Measurements from ENCODE around the gene LYAR. TPM values are rescaled to one million over a fixed set of nuclear protein-coding genes. Genes with fewer than 3 reads are reported as not detected.
A peak's percentile ranks its signal among the peaks of the same experiment; 100 is the strongest.

The LYAR gene
- polyA plus RNA-seq, 3 donors, result 12.9 to 22.6 (median 14.9) TPM

DNA sequence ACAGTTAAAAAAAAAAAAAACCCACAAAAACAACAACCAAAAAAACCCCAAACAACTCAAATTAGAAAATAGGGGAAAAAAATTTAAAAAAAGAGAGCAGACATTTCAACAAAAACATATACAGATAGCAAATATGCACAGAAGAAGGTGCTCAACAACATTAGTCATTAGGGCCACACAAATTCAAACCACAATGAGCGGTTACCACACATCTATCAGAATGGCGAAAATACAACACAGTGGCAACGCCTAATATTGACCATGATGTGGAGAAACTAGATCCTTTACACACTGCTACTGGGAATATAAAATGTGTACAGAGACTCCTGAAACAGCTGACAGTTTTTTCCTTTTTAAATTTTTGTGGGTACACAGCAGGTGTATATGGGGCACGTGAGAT is 19.4 kb downstream of the LYAR start:
- H3K4me2 ChIP-seq (replicated peaks; ENCODE audit: extremely low read depth, low read length, poor library complexity, severe bottlenecking), result peak overlapping the region; percentile 29
- H3K27me3 ChIP-seq (ENCODE audit: control insufficient read depth in 2 of 2, insufficient read depth in 2 of 2, low read length in 2 of 2), result no peaks in the 10 kb centered on the region
- H3K4me1 ChIP-seq (ENCODE audit: control insufficient read depth in 1 of 2, insufficient read depth in 2 of 2, low read length in 2 of 2), result peaks cover 41 to 64% of the 10 kb centered on the region in 2 donors
- WGBS (ENCODE audit: insufficient coverage), result no CpG with 5 or more reads among the region's 4 CpGs
- H3K9me3 Mint-ChIP-seq, result peaks cover 0 to 3% (median 0%) of the 10 kb centered on the region in 7 donors
- peaks cover 0 to 2% of the 10 kb centered on the region in 2 donors for H3K9me3 ChIP-seq (replicated peaks in 1 of 2; ENCODE audit: control insufficient read depth in 1 of 2, insufficient read depth in 1 of 2, low read length in 2 of 2)
- peaks cover 28 to 45% of the 10 kb centered on the region in 2 donors for H3K36me3 ChIP-seq (replicated peaks in 1 of 2; ENCODE audit: control insufficient read depth in 1 of 2, insufficient read depth in 2 of 2, low read length in 2 of 2)
- TF ChIP-seq, protein P1, sequence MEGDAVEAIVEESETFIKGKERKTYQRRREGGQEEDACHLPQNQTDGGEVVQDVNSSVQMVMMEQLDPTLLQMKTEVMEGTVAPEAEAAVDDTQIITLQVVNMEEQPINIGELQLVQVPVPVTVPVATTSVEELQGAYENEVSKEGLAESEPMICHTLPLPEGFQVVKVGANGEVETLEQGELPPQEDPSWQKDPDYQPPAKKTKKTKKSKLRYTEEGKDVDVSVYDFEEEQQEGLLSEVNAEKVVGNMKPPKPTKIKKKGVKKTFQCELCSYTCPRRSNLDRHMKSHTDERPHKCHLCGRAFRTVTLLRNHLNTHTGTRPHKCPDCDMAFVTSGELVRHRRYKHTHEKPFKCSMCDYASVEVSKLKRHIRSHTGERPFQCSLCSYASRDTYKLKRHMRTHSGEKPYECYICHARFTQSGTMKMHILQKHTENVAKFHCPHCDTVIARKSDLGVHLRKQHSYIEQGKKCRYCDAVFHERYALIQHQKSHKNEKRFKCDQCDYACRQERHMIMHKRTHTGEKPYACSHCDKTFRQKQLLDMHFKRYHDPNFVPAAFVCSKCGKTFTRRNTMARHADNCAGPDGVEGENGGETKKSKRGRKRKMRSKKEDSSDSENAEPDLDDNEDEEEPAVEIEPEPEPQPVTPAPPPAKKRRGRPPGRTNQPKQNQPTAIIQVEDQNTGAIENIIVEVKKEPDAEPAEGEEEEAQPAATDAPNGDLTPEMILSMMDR (IDR thresholded peaks at IDR 0.05), result no peak
- H3K36me3 Mint-ChIP-seq, result peaks cover 55 to 62% of the 10 kb centered on the region in 2 donors
- no peaks in the 10 kb centered on the region for H3K79me2 ChIP-seq (ENCODE audit: insufficient read depth, low read length)
- H3K9ac ChIP-seq (ENCODE audit: insufficient read depth, low read length, poor library complexity, severe bottlenecking), result peak overlapping the region; percentile 66
- H3K4me3 ChIP-seq (replicated peaks in 1 of 3; ENCODE audit: low read depth in 2 of 3, low read length in 3 of 3), result no peak overlapping the region
- peaks cover 52% of the 10 kb centered on the region for H3K4me1 Mint-ChIP-seq
- peak overlapping the region in 1 of 2 donors; percentile 63 for H3K4me3 Mint-ChIP-seq
- peak overlapping the region in 1 of 2 donors; percentile 98 for H3K27ac ChIP-seq (ENCODE audit: low read depth in 1 of 2, low read length in 2 of 2)
- intact Hi-C loops (cut with micrococcal nuclease), result no loop called here
- peaks cover 0 to 3% (median 0%) of the 10 kb centered on the region in 3 donors for H3K27me3 Mint-ChIP-seq (ENCODE audit: low read depth in 3 of 3)
- H2AFZ ChIP-seq (ENCODE audit: insufficient read depth, low read depth, low read length, poor library complexity, severe bottlenecking), result no peak overlapping the region
- no peaks in the 10 kb centered on the region for H4K20me1 ChIP-seq (ENCODE audit: insufficient read depth, low read length)
- H3K27ac Mint-ChIP-seq, result peak overlapping the region; percentile 86 to 99 (median 98)
- peak; percentile 67 to 78 (median 74) for DNase-seq

DNA sequence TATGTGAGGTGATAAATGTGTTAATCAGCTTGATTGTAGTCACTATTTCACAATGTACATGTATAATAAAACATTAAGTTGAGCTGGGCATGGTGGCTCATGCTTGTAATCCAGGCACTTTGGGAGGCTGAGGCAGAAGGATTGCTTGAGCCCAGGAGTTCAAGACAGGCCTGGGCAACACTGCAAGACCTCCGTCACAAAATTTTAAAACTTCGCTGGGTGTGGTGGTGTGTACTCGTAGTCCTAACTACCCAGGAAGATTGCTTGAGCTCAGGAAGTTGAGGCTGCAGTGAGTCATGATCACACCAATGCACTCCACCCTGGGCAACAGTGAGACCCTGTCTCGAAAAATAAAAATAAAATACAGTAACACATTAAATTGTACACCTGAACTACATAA is 20.1 kb downstream of the LYAR start:
- Histone ChIP-seq H3K9me3 (replicated peaks in 1 of 2; ENCODE audit: control insufficient read depth in 1 of 2, insufficient read depth in 1 of 2, low read length in 2 of 2) (peaks cover 0 to 2% of the 10 kb centered on the region in 2 donors), H3K36me3 (replicated peaks in 1 of 2; ENCODE audit: control insufficient read depth in 1 of 2, insufficient read depth in 2 of 2, low read length in 2 of 2) (peaks cover 22 to 38% of the 10 kb centered on the region in 2 donors), H2AFZ (ENCODE audit: insufficient read depth, low read depth, low read length, poor library complexity, severe bottlenecking) (no peak overlapping the region), H3K4me1 (ENCODE audit: control insufficient read depth in 1 of 2, insufficient read depth in 2 of 2, low read length in 2 of 2) (peaks cover 41 to 64% of the 10 kb centered on the region in 2 donors), H3K9ac (ENCODE audit: insufficient read depth, low read length, poor library complexity, severe bottlenecking) (peak overlapping the region; percentile 66), H3K79me2 (ENCODE audit: insufficient read depth, low read length) (no peaks in the 10 kb centered on the region), H3K4me2 (replicated peaks; ENCODE audit: extremely low read depth, low read length, poor library complexity, severe bottlenecking) (peak overlapping the region; percentile 29), H3K27ac (ENCODE audit: low read depth in 1 of 2, low read length in 2 of 2) (peak overlapping the region; percentile 88 to 98), H3K4me3 (replicated peaks in 1 of 3; ENCODE audit: low read depth in 2 of 3, low read length in 3 of 3) (peak overlapping the region in 1 of 3 experiments; percentile 15), H4K20me1 (ENCODE audit: insufficient read depth, low read length) (no peaks in the 10 kb centered on the region), H3K27me3 (ENCODE audit: control insufficient read depth in 2 of 2, insufficient read depth in 2 of 2, low read length in 2 of 2) (no peaks in the 10 kb centered on the region)
- H3K4me3 Mint-ChIP-seq, result peak overlapping the region in 1 of 2 donors; percentile 6
- DNase-seq, result peak; percentile 80 to 85 (median 84)
- peak overlapping the region; percentile 94 to 99 (median 98) for H3K27ac Mint-ChIP-seq
- peaks cover 53 to 59% of the 10 kb centered on the region in 2 donors for H3K36me3 Mint-ChIP-seq
- peaks cover 52% of the 10 kb centered on the region for H3K4me1 Mint-ChIP-seq
- peaks cover 0 to 3% (median 2%) of the 10 kb centered on the region in 3 donors for H3K27me3 Mint-ChIP-seq (ENCODE audit: low read depth in 3 of 3)
- no CpG with 5 or more reads among the region's 4 CpGs for WGBS (ENCODE audit: insufficient coverage)
- intact Hi-C loops (cut with micrococcal nuclease), result no loop called here
- peaks cover 0 to 3% (median 0%) of the 10 kb centered on the region in 7 donors for H3K9me3 Mint-ChIP-seq
- TF ChIP-seq, protein P1 (IDR thresholded peaks at IDR 0.05), result no peak

All from CD14-positive monocyte (primary cell).